EL (cell line): Measurements from ENCODE around the gene COL27A1.

Experiments used
- DNase-seq: peaks from one replicate; pipeline ENCODE4 v3.0.0-alpha.2; 2016

Gene COL27A1

DNA sequence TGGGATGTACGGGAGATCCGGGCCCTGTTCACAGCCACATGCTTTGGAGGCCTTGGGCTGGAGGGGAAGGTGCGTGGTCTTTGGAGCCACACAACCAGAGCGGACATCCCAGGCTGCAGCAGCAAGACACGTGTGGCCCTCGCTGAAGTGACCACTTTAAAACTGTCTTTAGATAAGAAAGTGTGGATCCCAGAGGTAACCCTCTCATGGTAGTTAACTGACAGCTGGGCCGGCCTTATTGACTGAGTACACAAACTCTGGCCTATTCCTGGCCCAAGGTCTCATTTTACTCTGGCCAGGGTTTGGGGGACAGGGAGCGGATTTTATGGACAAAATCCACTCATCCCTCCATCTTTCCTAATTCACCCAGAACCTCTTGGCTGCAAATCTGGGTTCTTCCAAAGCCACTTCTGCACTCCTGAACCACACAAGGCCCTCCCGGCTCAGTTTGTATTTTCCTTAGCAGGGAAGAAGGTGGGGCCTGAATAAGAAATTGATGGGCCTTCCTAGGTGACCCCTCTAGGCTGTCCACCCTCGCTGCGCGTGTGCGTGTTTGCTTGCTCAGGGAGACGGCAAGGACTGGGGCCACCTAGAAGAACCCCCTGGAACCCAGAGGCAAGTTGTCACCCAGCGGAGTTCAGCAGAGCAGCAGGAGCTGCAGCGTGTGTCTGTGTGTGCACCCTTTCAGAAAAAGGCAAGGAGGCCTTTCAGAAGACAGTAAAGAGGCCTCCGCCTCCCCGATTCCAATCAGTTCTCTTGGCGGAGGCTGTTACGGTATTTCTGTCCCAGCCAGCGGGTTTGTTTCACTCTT, 94.3 kb downstream of the COL27A1 start:
- DNase-seq, result no peak

DNA sequence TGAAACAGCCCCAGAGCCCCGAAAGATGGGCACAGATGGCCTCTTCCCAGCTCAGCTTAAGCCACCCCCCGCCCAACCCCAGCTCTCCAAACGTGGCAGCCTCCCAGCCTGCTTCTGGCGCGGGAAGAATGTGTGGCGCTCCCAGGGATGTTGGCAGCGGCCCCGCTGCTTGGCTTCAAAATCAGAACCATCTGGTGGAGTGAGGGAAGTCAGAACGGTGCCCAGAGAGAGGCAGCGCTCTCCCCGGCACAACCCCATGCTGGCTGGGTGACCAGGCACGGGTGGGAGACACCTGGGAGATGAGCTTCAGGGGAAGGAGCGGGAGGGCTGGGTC, 94.9 kb downstream of the COL27A1 start:
- peak; percentile 83 for DNase-seq

DNA sequence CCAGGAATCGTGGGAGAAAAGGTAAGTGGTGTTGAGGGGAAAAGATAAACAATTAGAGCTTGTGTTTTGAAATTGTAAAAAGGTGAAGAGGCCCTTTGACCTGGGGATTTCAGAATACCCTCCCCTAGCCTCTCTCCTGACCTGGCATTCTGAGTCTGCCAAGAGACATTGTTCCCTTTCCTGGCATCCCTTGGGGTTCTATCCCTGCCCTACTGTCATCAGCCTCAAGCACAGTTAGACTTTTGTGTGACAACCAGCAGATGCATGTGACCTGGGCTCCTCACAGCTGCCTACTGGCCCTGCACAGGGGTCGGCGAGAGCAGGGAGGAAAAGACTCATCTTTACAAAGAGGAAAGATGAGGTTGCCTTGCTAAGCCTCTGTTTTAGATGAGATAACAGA, 95.3 kb downstream of the COL27A1 start:
- no peak for DNase-seq

DNA sequence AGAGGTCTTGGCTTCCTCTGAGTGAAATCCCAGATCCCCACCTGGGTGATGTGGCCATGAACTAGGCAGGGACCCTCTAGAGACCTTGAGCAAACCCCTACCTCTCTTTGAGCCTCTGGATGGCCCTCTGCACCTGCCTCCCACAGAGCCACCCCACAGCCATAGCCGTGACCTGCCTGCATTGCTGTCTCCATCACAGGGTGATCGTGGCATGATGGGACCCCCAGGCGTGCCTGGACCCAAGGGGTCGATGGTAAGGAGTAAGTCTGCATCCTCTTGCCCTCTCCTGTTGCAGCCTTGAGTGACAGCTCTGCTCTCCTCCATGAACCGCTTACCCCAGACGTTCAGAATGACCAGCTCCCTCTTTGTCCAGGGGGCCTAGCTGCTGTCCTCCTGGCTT, 97.1 kb downstream of the COL27A1 start:
- DNase-seq, result no peak

DNA sequence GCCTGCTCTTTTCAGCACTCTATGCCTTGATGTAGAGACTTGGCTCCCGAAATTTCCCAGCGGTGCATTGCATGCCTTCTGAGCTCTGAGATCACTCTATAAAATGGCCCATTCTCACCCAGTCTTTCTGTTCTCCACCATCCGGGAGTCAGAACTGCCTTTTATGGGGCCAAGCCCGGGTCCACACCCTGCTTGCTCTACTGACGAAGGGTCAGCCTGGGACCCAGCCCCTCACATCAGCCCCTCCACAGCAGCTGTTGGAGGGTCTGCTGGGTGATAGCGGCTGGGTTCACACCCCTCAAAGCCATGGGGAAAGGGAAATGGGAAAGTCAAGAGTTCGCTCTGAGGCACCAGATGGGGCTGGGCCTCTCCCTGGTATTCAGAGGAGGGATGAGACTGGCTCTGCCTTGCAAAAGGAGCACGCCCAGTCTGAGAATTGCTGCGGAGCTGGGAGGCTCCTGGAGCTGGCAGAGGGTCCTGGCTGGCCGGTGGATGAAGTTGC, 101.5 kb downstream of the COL27A1 start:
- no peak for DNase-seq

DNA sequence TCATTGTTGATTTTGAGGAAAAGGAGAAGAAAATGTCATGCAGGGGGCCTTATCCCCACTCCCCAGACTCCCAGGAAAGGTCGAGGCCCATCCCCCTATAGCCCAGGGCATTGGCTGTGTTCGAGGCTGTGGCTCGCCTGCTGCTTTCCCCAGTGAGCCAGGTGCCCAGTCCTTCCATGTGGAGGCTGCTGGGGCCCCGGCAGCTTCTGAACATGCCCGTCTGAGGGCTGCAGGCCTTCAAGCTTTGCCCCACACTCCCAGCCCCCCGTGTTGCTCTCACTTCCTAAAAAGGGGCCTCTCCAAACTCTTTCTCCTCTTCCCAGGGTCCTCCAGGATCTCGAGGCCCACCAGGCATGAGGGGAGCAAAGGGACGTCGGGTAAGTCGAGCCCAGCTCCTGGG, 102.9 kb downstream of the COL27A1 start:
- no peak for DNase-seq

DNA sequence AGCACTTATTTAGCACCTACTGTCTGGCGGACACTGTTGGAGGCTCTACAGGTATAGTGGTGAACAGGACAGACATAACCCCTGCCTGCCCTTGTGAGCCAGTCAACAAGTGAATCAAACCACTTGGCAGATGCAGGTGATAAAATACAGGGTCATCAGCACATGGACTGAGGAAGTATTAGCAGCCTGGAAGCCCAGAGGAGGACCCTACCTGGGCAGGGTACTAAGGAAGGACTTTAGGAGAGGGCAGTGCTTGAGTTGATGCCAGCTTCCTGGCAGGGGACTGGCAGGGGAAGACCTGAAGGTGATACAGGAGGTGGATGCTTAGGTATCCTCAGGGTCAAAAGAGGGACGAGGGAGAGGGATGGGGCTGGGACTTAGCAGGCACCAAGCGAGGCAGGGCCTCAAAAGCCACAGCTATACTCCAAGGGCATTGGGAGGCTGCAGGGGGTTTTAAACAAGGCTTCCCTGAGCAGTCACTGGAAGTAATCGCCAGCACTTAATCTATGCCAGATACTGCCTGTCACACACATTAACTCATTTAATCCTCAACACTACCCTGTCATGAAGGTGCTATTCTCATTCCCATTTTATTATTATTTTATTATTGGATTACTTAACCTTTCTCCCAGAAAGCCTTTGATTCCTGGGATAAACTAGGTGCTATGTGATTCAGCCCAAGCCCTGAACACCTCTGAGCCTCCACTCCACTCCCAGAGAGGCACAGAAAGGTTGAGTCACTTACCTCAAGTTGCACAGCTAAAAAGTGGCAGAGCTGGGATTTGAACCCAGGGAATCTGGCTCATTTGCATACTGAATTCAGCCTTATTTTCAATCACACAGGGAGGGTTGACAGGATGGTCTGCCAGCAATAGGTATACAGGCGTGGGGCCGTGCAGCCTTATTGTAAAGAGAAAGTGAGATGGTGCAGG, 103.8 kb downstream of the COL27A1 start:
- DNase-seq, result no peak

DNA sequence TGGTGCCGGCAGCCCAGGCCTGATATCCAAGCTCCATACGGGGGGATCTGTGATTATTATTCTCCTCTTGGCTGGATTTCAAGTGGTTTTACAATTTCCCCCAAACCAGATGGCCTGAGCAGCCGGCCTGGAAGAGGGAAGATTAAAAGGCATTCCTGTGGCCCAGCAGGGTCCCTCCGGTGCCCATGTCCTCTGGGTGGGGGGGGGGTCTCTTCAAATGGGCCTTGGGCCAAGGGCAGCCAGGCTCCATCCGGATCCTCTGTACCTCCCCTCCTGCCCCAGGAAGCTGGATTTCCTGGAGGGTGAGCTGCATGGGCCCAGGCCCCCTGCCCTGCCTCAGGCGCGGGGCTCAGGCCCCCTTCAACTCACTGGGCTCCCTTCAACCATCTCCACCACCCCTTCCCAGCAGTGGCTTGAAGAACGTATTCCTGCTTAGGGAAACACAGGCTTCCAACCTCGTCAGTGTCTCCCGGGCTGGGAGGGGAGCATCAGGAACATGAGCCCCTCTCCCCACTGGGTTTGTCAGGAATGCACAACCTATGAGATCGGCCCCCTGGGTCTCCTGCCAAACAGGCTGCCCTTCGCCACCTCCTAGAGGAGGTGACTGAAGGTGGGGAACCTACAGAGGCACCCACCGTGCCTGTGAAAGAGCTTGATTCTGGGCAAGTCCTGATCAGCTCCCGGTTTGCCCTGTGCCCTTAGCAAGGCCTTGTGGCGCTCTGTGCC, 104.6 kb downstream of the COL27A1 start:
- no peak for DNase-seq

DNA sequence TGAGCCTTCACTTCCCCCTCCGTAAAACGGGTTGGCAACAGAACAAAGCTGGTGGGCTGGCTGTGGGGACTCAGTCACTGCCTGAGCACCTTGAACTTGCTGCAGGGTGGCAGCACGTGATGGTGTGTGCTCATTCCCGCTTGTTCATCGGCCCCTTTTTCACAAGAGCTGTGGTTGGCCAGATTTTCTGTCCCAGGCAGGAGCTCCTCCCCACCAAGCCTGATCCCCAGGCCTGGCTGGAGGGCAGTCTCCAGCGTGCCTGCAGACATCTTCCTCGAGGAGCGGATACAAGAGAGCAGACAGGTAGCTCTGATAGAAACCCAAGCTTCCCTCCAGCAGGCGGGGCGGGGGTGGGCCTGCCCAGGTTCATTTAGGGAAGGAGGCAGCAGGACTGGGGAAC, 105.7 kb downstream of the COL27A1 start:
- no peak for DNase-seq

DNA sequence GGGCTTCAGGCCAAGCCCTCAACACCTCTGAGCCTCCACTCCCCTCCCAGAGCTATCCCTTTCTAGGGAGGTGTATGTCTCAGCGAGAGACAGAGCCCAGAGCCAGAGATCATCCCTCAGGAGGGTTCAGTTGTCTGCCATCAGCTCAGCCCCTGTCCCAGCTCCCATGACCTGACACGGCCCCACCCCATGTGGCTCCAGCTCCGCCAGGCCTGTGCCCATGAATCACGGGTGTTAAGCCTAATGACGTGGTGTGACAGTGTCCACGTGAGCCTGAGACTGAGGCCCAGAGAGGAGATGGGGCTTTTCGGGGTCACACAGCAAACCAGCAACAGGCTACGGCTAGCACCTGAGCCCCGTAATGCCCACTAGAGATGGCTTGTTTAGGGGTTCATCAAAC, 106.7 kb downstream of the COL27A1 start:
- no peak for DNase-seq

DNA sequence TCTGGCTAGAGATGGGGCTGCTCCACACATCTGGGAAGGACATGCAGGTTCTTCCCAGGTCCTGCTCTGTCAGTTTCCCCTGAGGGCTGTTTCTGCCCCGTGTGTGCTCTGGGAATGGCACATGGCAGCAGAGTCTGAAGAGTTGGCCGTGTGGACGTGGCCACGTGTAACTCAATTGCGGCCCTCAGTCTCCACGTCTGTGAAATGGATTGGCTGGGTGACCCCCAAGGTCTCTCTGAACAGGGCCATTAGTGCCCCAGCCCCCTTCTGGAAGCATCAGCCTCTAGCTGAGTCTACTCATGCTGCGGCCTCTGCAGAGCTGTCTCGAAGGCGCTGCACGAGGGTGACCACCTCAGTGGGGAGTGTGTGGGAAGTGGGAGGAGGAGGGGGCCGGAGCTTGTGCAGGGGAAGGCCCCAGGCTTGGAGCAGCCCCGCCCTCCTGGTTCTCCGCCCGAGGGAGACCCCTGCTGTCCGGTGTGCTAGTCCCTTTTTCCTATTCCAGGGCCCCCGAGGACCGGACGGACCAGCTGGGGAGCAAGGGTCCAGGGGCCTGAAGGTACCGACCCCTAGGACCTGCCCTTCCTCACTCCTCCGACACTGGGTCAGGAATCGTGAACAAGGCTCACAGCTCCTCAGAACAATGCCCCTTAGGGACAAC, 108.6 kb downstream of the COL27A1 start:
- no peak for DNase-seq

DNA sequence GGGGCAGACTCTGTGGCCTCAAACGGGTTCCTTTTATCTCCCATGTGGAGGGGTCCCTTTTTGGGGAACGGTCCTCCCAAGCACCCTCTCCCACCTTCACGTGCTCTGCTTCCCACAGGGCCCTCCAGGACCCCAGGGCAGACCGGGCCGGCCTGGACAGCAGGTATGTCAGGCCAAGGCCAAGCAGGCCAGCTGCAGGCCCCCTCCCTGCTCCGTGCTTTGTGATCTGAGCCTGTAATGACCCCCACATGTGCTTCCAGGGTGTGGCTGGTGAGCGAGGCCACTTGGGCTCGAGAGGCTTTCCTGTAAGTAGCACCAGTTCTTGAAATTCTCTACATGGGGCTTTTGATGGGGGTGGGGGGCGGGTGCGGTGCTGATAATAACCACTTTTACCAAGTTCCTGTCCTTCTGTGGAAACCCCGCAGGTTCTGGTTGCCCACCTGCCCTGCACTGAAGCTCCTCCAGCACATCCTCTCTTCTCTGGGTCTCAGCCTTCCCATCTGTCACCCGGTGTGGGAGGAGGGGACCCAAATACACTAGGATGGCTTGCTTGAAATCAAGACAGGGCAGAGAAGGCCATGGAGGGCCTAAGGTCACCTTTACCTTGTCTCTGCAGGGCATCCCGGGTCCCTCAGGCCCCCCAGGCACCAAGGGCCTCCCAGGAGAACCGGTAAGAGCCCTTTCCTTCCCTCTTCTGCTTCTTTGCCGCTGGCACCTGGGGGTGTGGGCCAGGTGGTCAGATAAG, 109.6 kb downstream of the COL27A1 start:
- DNase-seq, result no peak

DNA sequence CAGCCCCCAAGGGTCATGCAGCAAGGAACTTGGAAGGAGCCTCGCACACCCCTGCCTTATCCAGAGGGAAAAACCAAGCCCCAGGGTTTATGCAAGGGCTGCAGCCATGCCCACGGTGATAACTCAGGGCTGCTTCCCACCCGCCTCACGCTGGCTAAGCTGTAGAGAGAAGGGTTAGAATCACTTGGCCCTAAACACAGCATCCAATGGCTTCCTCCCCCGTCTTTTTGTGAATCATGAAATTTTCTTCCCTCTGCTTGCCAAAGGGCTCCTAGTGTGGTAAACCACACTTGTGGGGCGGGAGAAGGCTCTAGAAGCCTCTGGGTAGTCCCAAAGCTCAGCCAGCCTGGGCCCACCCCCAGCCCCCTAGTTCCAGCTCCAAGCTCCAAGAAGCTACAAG, 111.6 kb downstream of the COL27A1 start:
- no peak for DNase-seq

DNA sequence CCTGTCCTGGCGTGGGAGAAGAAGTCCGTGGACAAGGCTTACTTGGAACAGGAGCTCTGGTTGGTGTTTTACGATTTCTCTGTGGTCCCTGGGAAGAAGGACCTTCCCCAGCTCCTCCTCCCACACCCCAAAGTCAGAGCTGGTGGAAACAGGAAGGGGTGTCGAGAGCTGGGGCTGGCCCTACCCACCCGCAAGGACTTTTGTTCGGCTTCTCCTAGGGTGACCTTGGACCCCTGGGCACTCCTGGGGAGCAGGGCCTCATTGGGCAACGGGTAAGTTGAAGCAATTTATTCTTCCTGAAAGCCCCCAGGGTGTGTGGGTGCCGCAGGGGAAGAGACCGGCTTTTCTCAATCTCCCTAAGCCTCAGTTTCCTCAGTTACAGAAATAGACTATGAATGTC, 113.7 kb downstream of the COL27A1 start:
- no peak for DNase-seq

DNA sequence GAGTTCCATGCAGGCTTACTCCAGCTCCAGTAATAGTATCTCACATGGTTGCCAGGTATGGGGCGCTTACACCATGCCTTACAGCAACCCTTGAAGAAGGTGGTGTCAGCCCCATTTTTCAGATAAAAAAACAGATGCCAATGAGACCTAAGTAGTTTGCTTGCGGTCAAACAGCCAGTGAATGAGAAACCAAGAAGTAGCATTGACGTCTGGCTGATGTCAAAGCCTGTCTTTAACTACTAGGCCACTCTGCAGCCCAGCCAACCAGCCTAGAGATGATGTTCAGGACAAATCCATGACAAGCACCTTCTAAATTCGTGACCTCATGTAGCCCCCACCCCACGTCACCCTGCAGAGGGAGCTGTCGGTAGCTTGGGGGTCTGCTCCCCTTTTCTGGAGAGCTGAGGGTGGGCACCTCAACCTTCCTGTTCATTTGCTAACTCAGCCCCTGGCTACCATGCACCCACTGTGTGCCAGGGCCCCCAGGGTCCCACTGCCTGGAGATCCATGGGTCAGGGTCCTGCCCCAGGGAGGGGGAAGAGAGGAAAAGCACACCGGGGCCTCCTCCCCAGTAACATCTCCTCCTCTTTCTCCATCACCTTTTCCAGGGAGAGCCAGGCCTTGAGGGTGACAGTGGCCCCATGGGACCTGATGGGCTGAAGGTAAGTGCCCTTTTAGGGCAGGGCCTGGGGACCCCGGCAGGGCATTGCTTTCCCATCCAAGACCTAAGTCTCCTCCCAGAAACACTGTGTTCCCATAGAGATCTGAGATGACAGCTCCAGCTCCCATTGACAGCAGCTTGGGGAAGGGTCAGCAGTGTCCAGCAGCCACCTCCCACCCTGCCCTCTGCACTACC, 115.0 kb downstream of the COL27A1 start:
- no peak for DNase-seq

DNA sequence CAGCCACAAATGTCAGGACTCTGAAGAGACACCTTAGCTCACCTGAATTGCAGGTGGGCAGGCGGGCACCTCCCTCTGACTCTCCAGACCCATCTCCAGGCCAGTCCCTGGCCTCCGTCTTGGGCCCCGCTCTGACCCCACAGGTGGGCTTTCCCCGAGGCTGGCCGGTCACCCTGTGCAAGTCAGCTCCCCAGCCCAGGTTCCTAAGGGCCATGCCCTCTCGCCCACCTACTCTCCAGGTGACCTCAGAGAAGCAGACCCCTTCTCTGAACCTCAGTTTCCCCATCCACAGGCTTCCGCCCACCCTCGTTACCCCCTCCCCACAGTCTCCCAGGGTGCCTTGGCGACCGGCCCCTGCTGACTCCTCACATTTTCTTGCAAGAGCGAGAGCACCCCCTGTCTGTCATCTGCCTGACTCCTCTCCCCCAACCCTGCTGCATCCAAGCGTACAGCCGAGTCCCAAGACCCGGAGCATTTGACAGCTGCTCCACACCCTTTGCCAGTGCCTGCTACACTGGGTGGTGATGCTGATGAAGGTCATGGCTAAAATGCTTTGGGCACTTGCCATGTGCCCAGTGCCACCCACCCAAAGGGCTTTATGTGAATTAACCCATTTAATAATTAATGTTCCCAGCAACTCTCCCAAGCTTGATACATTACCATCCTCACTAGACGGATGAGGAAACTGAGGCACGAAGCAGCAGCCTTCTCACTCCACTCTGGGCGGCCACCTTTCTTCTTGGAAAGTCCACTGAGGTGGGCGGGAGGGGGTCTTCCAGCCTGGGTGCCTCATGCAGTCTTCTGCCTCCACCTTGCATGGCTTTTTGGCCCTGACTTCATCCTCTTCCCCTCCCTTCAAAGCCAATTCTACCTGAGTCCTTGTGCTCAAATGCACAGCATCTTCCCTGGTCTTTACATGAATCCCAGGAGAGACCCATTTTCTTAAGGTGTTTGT, 116.5 kb downstream of the COL27A1 start:
- peak; percentile 21 for DNase-seq

DNA sequence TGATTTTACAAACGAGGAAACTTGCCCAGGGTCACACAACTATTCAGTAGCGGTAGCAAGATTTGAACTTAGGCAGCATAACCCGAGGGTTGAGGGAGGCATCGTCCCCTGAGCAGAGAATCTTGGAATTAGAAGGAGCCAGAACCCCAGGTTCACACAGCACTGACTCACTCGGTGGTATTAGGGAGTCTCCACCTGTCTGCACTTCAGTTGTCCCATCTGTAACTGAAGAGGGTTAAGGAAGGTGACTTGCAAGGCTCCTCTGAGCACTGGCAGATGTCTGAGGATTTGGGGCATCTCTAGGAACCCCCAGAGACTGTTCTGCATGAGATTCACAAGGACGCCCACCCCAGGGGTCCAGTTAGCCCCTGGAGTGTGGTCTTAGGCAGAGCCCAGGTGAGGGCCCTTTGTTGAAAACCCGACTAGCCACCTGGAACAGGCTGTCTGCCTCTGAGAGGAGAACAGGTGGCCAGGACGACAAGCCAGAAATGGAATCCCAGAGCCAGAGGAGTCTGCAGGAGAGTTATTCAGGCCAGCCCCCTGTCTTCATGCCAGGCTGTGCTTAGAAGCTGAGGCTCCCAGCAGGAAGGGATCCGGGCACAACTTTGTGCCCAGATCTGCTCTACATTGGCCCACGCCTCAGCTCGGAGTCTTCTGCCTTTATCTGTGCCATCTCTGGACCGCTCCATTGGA, 117.5 kb downstream of the COL27A1 start:
- DNase-seq, result no peak

DNA sequence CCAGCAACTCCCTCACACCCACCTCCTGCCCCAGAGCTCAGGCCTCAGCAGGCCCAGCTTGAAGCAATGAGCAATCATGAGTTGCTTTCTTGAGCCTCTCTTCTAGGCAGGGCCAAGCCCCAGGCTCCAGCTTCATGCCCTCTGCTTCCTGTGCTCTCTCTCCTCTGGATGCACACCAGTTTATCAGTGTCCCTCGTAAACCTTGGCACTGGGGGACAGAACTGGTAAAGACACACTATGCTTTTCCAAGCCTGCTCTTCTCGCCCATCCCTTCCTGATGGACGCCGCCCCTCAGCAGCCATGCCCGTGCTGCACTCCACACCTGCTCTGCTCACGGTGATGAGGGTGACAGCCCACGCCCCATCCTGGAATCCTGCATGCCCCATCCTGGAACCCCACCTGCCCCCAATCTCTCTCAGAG, 118.1 kb downstream of the COL27A1 start:
- no peak for DNase-seq

DNA sequence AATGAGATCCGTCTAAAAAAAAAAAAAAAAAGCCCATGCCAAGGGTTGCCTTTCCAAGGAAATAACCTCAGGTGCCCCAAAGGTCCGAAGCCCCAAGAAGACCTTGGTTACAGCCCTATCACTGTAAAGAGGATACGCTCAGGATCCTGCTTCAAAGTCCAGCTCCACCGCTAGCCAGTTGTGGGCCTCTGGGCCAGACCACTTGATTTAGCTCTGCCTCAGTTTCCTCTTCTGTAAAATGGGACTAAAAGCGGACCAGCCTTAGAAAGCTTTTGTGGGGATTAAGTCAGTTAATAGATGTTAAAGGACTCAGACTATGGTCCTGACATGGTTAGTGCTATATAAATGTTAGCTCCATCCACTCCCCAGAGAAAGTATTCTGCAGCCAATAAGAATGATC, 118.9 kb downstream of the COL27A1 start:
- DNase-seq, result no peak
